ENCODE data around the gene SAMD10.
"Not testable (repeated sequence)": the region's sequence is repeated elsewhere in the genome, so short reads cannot be mapped to it uniquely, and the experiment has no call there.

The SAMD10 gene

DNA sequence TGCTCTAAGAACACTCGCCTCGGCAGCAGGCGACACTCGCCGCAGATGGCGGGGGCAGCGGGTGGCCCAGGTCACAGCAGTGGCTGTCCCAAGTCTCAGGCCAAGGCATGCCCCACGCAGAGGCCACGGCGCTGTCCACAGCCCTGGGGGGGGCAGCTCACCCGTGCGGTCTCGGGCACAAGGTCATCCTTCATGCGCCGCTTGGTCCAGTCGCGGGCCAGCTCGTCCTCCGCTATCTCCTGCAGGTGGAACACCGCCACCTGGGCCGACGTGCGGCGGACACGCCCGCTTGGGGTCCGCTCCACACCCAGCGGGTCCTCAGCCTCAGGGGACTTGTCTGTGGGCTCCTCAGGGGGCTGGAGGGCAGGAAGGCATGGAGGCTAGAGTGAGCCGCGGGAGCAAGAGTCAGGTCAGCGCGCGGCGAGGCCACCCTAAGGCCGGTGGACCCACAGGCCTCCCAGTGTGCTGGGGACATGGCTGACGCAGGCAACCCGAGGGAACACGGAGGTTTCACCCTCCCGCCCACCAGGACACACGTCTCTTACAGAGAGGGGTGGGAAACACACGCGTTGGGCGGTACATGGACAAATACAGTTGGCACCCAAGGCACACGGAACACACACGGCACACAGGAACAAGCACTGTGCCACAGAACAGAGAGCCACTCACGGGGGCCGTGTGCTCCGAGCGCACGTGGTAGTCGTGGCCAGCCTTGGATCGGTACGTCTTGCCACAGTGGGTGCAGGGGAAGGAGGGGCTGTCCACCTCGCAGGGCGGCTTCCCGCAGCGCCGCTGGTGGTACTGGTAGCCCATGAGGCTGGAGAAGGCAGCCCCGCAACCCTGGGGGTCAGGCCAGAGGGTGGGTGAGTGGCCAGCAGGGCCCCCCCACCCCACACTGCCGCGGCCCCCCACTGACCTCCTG is 16.8 kb downstream of the SAMD10 start:
- H3K36me3 ChIP-seq (ENCODE audit: control insufficient read depth, insufficient read depth, low read length) = peaks cover 7% of the 10 kb centered on the region
- no peak overlapping the region for H3K27ac ChIP-seq
- no peaks in the 10 kb centered on the region for H3K27me3 ChIP-seq (ENCODE audit: control insufficient read depth, insufficient read depth, low read length)
- no peak overlapping the region for H3K4me3 ChIP-seq (ENCODE audit: low read depth, low read length)
- no peak overlapping the region for H3K4me2 ChIP-seq (ENCODE audit: low read length)
- H3K9ac ChIP-seq = no peak overlapping the region
- H2AFZ ChIP-seq = no peak overlapping the region
- no peaks in the 10 kb centered on the region for H3K4me1 ChIP-seq
- H3K79me2 ChIP-seq = no peaks in the 10 kb centered on the region
- TF ChIP-seq, protein P1, sequence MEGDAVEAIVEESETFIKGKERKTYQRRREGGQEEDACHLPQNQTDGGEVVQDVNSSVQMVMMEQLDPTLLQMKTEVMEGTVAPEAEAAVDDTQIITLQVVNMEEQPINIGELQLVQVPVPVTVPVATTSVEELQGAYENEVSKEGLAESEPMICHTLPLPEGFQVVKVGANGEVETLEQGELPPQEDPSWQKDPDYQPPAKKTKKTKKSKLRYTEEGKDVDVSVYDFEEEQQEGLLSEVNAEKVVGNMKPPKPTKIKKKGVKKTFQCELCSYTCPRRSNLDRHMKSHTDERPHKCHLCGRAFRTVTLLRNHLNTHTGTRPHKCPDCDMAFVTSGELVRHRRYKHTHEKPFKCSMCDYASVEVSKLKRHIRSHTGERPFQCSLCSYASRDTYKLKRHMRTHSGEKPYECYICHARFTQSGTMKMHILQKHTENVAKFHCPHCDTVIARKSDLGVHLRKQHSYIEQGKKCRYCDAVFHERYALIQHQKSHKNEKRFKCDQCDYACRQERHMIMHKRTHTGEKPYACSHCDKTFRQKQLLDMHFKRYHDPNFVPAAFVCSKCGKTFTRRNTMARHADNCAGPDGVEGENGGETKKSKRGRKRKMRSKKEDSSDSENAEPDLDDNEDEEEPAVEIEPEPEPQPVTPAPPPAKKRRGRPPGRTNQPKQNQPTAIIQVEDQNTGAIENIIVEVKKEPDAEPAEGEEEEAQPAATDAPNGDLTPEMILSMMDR (IDR thresholded peaks at IDR 0.05) = no peak
- no peaks in the 10 kb centered on the region for H3K9me3 ChIP-seq (ENCODE audit: control insufficient read depth, low read length)

DNA sequence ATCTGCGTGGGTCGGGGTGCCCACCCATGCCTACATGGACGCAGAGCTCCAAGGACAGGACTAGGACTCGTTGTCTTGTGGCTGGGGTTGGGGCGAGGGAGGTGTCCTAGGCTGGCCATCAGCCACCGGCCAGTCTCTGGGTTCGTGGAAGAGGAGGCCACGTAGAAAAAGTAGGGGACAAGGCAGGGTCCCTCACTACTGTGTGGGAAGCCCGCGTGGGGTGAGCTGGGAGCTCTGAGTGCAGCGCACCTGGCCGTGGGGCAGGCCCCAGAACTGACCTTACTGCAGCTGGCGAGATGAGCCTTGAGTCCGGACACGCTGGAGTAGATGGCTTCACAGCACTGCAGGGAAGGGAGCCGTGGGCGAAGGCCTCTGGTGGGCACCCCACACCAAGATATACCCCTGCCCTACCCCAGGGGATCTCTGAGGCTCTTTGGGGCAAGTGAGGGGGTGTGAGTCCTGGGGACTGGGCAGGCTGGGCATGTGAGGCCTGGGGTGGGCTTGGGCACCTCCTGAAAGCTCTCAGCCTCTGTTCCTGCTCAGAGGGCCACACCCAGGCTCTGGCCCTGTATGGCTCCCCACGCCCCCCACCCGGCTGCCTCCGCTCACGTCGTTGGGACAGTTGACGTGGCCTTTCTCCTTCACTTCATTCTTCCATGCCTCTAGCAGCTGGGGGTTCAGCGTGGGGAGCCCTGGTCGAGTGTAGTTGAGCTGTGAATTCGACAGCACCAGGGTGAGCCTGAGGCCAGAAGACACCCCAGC is 17.6 kb downstream of the SAMD10 start:
- H3K4me2 ChIP-seq (ENCODE audit: low read length) = no peak overlapping the region
- TF ChIP-seq, protein P1 (IDR thresholded peaks at IDR 0.05) = no peak
- no peaks in the 10 kb centered on the region for H3K4me1 ChIP-seq
- no peak overlapping the region for H3K27ac ChIP-seq
- H3K36me3 ChIP-seq (ENCODE audit: control insufficient read depth, insufficient read depth, low read length) = peaks cover 7% of the 10 kb centered on the region
- H3K9me3 ChIP-seq (ENCODE audit: control insufficient read depth, low read length) = no peaks in the 10 kb centered on the region
- H3K9ac ChIP-seq = no peak overlapping the region
- no peaks in the 10 kb centered on the region for H3K27me3 ChIP-seq (ENCODE audit: control insufficient read depth, insufficient read depth, low read length)
- no peaks in the 10 kb centered on the region for H3K79me2 ChIP-seq
- no peak overlapping the region for H2AFZ ChIP-seq
- no peak overlapping the region for H3K4me3 ChIP-seq (ENCODE audit: low read depth, low read length)

DNA sequence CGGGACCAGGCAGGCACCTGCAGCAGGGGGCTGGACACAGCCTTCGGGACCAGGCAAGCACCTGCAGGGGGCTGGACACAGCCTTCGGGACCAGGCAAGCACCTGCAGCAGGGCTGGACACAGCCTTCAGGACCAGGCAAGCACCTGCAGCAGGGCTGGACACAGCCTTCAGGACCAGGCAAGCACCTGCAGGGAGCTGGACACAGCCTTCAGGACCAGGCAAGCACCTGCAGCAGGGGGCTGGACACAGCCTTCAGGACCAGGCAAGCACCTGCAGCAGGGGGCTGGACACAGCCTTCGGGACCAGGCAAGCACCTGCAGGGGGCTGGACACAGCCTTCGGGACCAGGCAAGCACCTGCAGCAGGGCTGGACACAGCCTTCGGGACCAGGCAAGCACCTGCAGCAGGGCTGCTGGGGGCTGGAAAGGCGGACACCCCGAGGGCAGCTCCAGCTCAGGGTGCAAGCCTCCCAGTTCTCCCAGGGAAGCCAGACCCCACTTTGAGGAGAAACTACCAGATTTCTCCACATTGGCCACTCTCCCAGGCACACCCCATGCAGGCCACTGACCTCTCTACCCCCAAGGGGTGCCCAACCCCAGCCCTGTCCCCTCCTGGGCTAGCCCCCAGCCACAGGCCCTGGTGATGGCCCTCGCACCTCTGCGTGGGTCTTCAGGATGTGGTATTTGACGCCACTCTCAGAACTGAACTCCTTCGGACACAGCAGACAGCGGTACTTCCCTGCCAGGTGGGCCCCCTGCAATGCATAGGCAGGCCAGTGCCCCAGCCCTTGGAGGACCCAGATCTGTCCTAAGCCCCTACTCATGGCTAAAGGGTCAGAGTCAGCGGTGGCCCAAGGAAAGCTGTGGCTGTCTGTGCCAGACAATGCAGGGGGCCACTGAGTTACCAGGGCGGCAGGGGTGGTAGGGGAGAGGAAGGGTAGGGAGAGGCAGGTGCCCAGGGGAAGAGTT is 18.5 kb downstream of the SAMD10 start:
- H3K27me3 ChIP-seq (ENCODE audit: control insufficient read depth, insufficient read depth, low read length); H3K36me3 ChIP-seq (ENCODE audit: control insufficient read depth, insufficient read depth, low read length); H3K4me1 ChIP-seq; H2AFZ ChIP-seq; H3K27ac ChIP-seq; H3K9me3 ChIP-seq (ENCODE audit: control insufficient read depth, low read length); H3K9ac ChIP-seq; H3K4me2 ChIP-seq (ENCODE audit: low read length); H3K4me3 ChIP-seq (ENCODE audit: low read depth, low read length); H3K79me2 ChIP-seq: not testable (repeated sequence)

DNA sequence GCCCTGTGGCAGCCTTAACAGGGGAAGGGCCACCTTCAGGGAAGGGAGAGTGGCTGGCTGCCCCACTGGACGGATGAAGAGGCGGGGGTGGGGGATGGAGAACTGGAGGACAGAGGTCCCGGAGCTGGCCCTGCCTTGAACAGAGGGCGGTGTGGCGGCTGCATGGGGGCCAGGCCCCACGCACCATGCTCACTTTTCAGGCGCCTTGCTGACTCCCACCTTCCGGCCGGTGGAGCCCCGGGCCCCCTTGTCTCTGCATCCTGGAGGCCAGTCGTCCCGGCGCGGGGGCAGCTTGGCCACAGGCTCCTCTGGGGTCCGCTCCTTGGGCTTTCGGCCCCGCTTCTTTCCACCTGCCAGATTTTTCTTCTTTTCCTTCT is 19.8 kb downstream of the SAMD10 start:
- Histone ChIP-seq H3K9me3 (ENCODE audit: control insufficient read depth, low read length) (no peaks in the 10 kb centered on the region), H3K4me2 (ENCODE audit: low read length) (no peak overlapping the region), H3K27me3 (ENCODE audit: control insufficient read depth, insufficient read depth, low read length) (no peaks in the 10 kb centered on the region), H3K4me3 (ENCODE audit: low read depth, low read length) (no peak overlapping the region), H3K9ac (no peak overlapping the region), H2AFZ (no peak overlapping the region), H3K27ac (no peak overlapping the region), H3K79me2 (peaks cover 14% of the 10 kb centered on the region), H3K4me1 (no peaks in the 10 kb centered on the region), H3K36me3 (ENCODE audit: control insufficient read depth, insufficient read depth, low read length) (no peaks in the 10 kb centered on the region)
- TF ChIP-seq, protein P1 (IDR thresholded peaks at IDR 0.05) = no peak

Data from parathyroid adenoma (tissue), 2 donors.